Right cardiac atrium (tissue), 5 donors: ENCODE data around the gene ATR. TPM values are rescaled to one million over a fixed set of nuclear protein-coding genes. Genes with fewer than 3 reads are reported as not detected.
"Not testable (repeated sequence)": the region's sequence is repeated elsewhere in the genome, so short reads cannot be mapped to it uniquely, and the experiment has no call there.

Experiments used
- ATAC-seq, 2 donors: fragments of 200-7000 bp; cut with Tn5 transposase; one replicate each; pipeline versions ENCODE4 v1.8.0 to v1.9.1; 2020; ENCODE audit warnings: moderate library complexity in 2 of 2, mild to moderate bottlenecking in 1 of 2
- DNase-seq, 3 donors: peaks; one replicate each; pipeline ENCODE4 v3.0.0-alpha.2; 2020
- H3K27ac ChIP-seq: one replicate; pipeline ENCODE4 v1.5.1; 2013; ENCODE audit warnings: mild to moderate bottlenecking, low read length, control low read depth, moderate library complexity
- H3K27me3 ChIP-seq: one replicate; pipeline ENCODE4 v1.6.1; 2013; ENCODE audit not compliant: control insufficient read depth, insufficient read depth
- H3K4me1 ChIP-seq: one replicate; pipeline ENCODE4 v1.6.1; 2013; ENCODE audit warnings: low read length; ENCODE audit not compliant: control insufficient read depth, insufficient read depth
- H3K4me3 ChIP-seq: one replicate; pipeline ENCODE4 v1.5.1; 2013; ENCODE audit warnings: low read length, control low read depth
- H3K9me3 ChIP-seq: one replicate; pipeline ENCODE4 v1.6.1; 2013; ENCODE audit warnings: low read length; ENCODE audit not compliant: control insufficient read depth
- WGBS: extraction: QIAGEN DNeasy Blood & Tissue Kit; methylation state at CpG from one replicate; pipeline ENCODE4 v1.1.7; 2013; 5-methylcytosine and 5-hydroxymethylcytosine counted together
- intact Hi-C, 4 donors: fragments of 100-400 bp; cut with DNase I; formaldehyde crosslinking; loops; one replicate each; pipeline versions ENCODE4 v1.11.0 to v1.14.0; 2022 to 2023
- polyA plus RNA-seq: library from polyadenylated mRNA; stranded (reverse); fragments of 200-250 nt; gene quantifications from one replicate; pipeline ENCODE4 v1.2.3, GENCODE V29; 2013
- total RNA-seq, 4 donors: library from RNA; stranded (reverse); fragmentation: NEBNext Ultra II Directional; extraction: Animal tissue kit (Norgen Biotek cat#: 25700); gene quantifications; one replicate each; pipeline ENCODE4 v1.2.1, GENCODE V29; 2021
- donor health status: healthy with polysubstance abuse.
- donor health status: DM: no; HTN: yes; CAD: no.
- donor health status: DM: no; HTN: no; CAD: no.
- donor health status: DM: no; HTN: yes; CAD: no; lungs with severe emphysema.
- donor health status: DM: yes; HTN: yes; CAD: no.

The ATR gene
- total and polyA plus RNA-seq, 5 donors, result 6.7 to 15.0 (median 13.8) TPM

DNA sequence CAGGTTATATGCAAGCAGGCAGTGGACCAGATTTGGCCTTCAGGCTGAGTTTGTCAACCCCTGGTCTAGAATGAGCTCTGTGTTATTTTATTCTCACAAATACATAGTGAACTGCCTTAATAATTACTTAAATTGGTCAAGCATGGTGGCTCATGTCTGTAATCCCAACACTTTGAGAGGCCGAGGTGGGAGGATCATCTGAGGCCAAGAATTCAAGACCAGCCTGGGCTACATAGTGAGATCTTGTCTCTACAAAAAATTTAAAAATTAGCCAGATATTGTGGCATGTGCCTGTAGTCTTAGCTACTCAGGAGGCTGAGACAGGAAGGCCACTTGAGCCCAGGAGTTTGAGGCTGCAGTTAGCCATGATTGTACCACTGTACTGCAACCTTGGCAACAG is 32.7 kb upstream of the ATR start:
- Histone ChIP-seq H3K4me1 (no peaks in the 10 kb centered on the region), H3K27ac (no peak overlapping the region), H3K4me3 (no peak overlapping the region), H3K9me3 (no peaks in the 10 kb centered on the region), H3K27me3 (no peaks in the 10 kb centered on the region)
- DNase-seq (no peak), ATAC-seq (no peak)
- intact Hi-C loops, result no loop called here
- WGBS, result 95% methylated on average over 1 of the region's 1 CpG

DNA sequence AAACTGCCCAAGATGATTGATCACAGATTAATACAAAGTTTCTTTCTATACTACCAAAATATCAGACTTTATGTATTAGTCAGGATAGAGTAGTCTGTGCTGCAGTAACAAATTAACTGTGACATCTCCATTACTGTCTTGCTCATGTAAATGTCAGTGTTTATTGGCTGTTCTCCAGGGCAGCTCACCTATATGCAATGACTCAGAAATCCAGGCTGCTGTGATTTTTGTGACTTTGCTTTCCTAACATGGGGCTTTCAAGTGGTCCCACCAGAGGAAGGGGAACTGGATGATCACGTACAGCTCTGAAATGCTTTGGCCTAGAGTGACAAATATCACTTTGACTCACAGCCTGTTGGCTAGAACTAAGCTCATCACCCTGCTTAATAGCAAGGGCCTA is 30.6 kb upstream of the ATR start:
- WGBS, result 75% methylated on average over 1 of the region's 1 CpG
- Histone ChIP-seq H3K4me1 (no peaks in the 10 kb centered on the region), H3K4me3 (no peak overlapping the region), H3K27ac (no peak overlapping the region), H3K9me3 (no peaks in the 10 kb centered on the region), H3K27me3 (no peaks in the 10 kb centered on the region)
- DNase-seq, result no peak
- ATAC-seq, result no peak
- intact Hi-C loops, result no loop called here

GRCh38 chr3:142608631-142609030 is 30.1 kb upstream of the ATR start:
- H3K4me3 ChIP-seq, result no peak overlapping the region
- H3K27me3 ChIP-seq, result no peaks in the 10 kb centered on the region
- ATAC-seq (no peak), DNase-seq (no peak)
- intact Hi-C loops, result no loop called here
- no peaks in the 10 kb centered on the region for H3K4me1 ChIP-seq
- whole genome bisulfite sequencing, result 73% methylated on average over 1 of the region's 1 CpG
- H3K9me3 ChIP-seq, result no peaks in the 10 kb centered on the region
- H3K27ac ChIP-seq, result no peak overlapping the region

DNA sequence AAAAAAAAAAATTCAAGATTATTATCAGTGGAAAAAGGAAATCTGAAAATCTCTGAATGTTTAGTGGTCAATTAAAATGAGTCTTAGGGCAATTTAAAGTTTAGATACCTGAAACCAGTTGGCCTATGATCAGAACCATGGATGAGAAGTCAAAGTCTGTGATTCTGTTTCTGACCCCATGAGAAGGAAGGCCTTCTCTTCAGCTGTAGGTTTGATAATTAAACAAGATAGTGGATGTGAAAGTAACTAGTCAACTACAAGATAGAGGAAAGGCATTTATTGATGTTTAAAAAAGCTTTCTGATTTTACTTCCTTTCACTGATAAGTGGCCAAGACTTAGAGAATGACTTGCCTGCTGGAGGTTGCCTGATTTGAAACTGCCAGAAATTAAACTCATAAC is 26.4 kb upstream of the ATR start:
- ATAC-seq (no peak), DNase-seq (no peak)
- Histone ChIP-seq H3K27me3 (no peaks in the 10 kb centered on the region), H3K4me3 (no peak overlapping the region), H3K9me3 (no peaks in the 10 kb centered on the region), H3K27ac (no peak overlapping the region), H3K4me1 (no peaks in the 10 kb centered on the region)
- intact Hi-C loops, result no loop called here

GRCh38 chr3:142603386-142603705 is 24.8 kb upstream of the ATR start:
- ATAC-seq, H3K4me3 ChIP-seq, H3K27ac ChIP-seq, DNase-seq, H3K4me1 ChIP-seq, H3K27me3 ChIP-seq, H3K9me3 ChIP-seq, intact Hi-C loops: not testable (repeated sequence)
- WGBS, result 94% methylated on average over 7 of the region's 7 CpGs

GRCh38 chr3:142602619-142603385 is 24.3 kb upstream of the ATR start:
- H3K4me3 ChIP-seq, result no peak overlapping the region
- WGBS, result 90% methylated on average over 13 of the region's 13 CpGs
- DNase-seq (no peak), ATAC-seq (no peak)
- no peaks in the 10 kb centered on the region for H3K9me3 ChIP-seq
- no peaks in the 10 kb centered on the region for H3K27me3 ChIP-seq
- intact Hi-C loops, result no loop called here
- H3K4me1 ChIP-seq, result no peaks in the 10 kb centered on the region
- no peak overlapping the region for H3K27ac ChIP-seq

- ATAC-seq (no peak), DNase-seq (no peak)
- H3K27ac ChIP-seq, result no peak overlapping the region
- H3K4me1 ChIP-seq, result no peaks in the 10 kb centered on the region
- no peak overlapping the region for H3K4me3 ChIP-seq
- no peaks in the 10 kb centered on the region for H3K9me3 ChIP-seq
- intact Hi-C loops, result no loop called here
- WGBS, result 68% methylated on average over 4 of the region's 4 CpGs
- no peaks in the 10 kb centered on the region for H3K27me3 ChIP-seq
These were observed 23.2 kb upstream of the ATR start for GRCh38 chr3:142601713-142602112.

DNA sequence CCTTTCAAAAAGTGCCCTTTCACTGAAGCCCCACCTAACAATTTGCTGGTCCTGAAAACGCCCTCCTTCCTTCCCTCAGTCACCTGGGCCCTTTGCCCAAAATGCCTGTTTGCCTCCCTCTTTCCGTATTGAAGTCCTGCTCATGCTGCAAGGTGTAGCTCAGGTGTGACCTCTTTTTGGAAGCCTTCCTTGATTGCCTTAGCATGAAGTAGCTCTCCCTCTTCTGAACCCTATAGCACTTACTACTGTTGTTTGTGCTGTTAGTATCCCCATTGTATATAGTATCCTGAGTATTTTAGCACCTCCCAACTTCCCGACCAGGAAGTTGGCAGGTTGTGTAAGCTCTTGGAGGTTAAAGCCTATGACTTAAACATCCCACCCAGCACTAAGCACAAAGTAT is 19.4 kb upstream of the ATR start:
- no peak for DNase-seq
- intact Hi-C loops, result loop anchor here in 1 of 4 donors (10.0 kb wide), 1 partner anchor 227 kb away; no protein-coding TSS in a partner anchor
- Histone ChIP-seq H3K4me3 (no peak overlapping the region), H3K9me3 (no peaks in the 10 kb centered on the region), H3K4me1 (no peaks in the 10 kb centered on the region), H3K27me3 (no peaks in the 10 kb centered on the region), H3K27ac (no peak overlapping the region)
- 71% methylated on average over 3 of the region's 3 CpGs for WGBS
- no peak for ATAC-seq

DNA sequence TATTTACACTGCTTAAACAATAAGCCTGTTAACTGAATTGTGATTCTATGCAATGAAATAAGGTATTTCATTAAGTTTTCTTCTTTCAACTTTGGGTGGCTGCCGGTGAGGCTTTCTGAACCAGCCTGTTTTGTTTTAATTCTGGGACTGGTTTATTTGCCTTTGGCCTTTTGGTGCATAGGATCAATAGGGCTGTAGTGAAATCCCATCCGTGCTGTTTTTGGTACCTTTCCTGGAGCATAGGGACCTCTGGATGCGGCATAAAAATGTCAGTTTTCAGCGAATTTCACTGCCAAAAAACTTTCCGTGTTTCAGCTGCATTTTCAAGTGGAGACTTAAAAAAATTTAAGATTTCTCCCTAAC is 18.2 kb upstream of the ATR start:
- DNase-seq, result no peak
- Histone ChIP-seq H3K27ac (no peak overlapping the region), H3K9me3 (no peaks in the 10 kb centered on the region), H3K4me3 (peak overlapping the region; percentile 48), H3K4me1 (no peaks in the 10 kb centered on the region), H3K27me3 (no peaks in the 10 kb centered on the region)
- no peak for ATAC-seq
- intact Hi-C loops, result loop anchor here in 1 of 4 donors (10.0 kb wide), 1 partner anchor 228 kb away; no protein-coding TSS in a partner anchor
- 16% methylated on average over 5 of the region's 5 CpGs for WGBS

- peak within 1 kb of the TSS; percentile 48 for H3K4me3 ChIP-seq
- no peaks in the 10 kb centered on the region for H3K4me1 ChIP-seq
- intact Hi-C loops, result loop anchor here in 1 of 4 donors (10.0 kb wide), 1 partner anchor 229 kb away; no protein-coding TSS in a partner anchor
- under 1% methylated on average over 56 of the region's 56 CpGs for WGBS
- no peaks in the 10 kb centered on the region for H3K27me3 ChIP-seq
- peak; percentile 94 to 97 for ATAC-seq
- no peaks in the 10 kb centered on the region for H3K9me3 ChIP-seq
- no peak within 1 kb of the TSS for H3K27ac ChIP-seq
- peak; percentile 71 to 92 (median 90) for DNase-seq
These were observed 17.6 kb upstream of the ATR start, which contains the start of gene PLS1 for GRCh38 chr3:142595951-142596725. Gene PLS1, plus strand, starts transcription at chr3:142596393. Its CDS starts 67,845 bp downstream, at chr3:142664238.

DNA sequence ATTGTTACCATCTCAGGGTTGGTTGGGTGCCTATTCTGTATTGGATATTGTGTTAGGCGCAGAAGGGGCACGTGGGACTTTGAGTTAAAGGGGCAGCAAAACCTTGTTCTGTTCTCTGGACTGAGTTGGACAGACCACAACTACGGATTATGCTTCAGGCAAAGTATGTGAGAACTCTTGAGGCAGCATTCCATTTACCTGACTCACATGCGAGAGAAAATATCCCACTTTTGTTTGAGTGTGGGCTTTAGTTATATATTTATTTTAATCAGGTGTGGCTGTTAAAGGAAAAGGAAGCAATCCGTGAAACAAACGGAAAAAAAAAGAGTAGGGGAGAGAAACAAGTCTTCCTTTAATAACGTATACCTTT is 17.0 kb upstream of the ATR start:
- ATAC-seq, result peak in 1 of 2 donors; percentile 46
- Histone ChIP-seq H3K4me3 (peak overlapping the region; percentile 48), H3K9me3 (no peaks in the 10 kb centered on the region), H3K27me3 (no peaks in the 10 kb centered on the region), H3K4me1 (no peaks in the 10 kb centered on the region), H3K27ac (no peak overlapping the region)
- intact Hi-C loops, result loop anchor here in 1 of 4 donors (10.0 kb wide), 1 partner anchor 229 kb away; no protein-coding TSS in a partner anchor
- 17% methylated on average over 7 of the region's 7 CpGs for WGBS
- DNase-seq, result no peak
